ENCODE data around the gene KRT72.

Gene KRT72

GRCh38 chr12:52575948-52576347 is 25.3 kb downstream of the KRT72 start:
- no peak for DNase-seq (ENCODE audit: insufficient read length, low spot score)
- TF ChIP-seq POU2F2 (IDR thresholded peaks at IDR 0.05; ENCODE audit: low read depth, low read length) (no peak), TAF1 (IDR thresholded peaks at IDR 0.05; ENCODE audit: low read depth, low read length) (no peak), POLR2A (IDR thresholded peaks at IDR 0.05; ENCODE audit: low read depth, low read length) (no peak), POLR2AphosphoS5 (IDR thresholded peaks at IDR 0.05; ENCODE audit: low read depth, low read length) (no peak), PAX5 (IDR thresholded peaks at IDR 0.05; ENCODE audit: insufficient read depth, low read length, severe bottlenecking) (no peak), SPI1 (IDR thresholded peaks at IDR 0.05; ENCODE audit: low read depth, low read length) (no peak)
- FAIRE-seq = no peak

- FAIRE-seq = no peak
- DNase-seq (ENCODE audit: insufficient read length, low spot score) = no peak
- TF ChIP-seq POLR2A (IDR thresholded peaks at IDR 0.05; ENCODE audit: low read depth, low read length) (no peak), POLR2AphosphoS5 (IDR thresholded peaks at IDR 0.05; ENCODE audit: low read depth, low read length) (no peak), PAX5 (IDR thresholded peaks at IDR 0.05; ENCODE audit: insufficient read depth, low read length, severe bottlenecking) (no peak), TAF1 (IDR thresholded peaks at IDR 0.05; ENCODE audit: low read depth, low read length) (no peak), POU2F2 (IDR thresholded peaks at IDR 0.05; ENCODE audit: low read depth, low read length) (no peak), SPI1 (IDR thresholded peaks at IDR 0.05; ENCODE audit: low read depth, low read length) (no peak)
These were observed 26.0 kb downstream of the KRT72 start for GRCh38 chr12:52575256-52575655.

DNA sequence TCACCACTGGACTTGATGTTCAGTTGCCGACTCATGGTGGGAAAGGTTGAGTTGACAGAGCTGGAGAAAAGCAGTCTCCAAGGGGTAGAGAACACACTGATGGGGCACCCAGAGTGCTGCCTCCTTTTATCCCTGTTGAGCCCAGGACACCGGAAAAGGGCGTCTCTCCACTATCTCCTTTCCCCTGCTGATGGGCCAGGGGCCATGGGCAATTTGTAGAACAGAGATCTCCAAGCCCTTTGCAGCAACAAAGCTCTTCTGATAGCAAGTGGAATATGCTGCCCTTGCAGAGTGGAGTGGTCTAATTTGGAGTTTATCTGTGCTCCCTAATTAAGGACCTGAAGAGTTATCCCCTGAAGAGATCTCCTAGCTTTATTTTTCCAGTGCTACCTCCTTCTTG is 27.5 kb downstream of the KRT72 start, which contains the start of gene KRT74:
TSS of gene KRT74 (minus strand) at position 101 of the 400 bp plus-strand sequence. CDS start at position 35, 66 bp downstream.
- TF ChIP-seq POLR2AphosphoS5 (IDR thresholded peaks at IDR 0.05; ENCODE audit: low read depth, low read length) = no peak
- no peak for TF ChIP-seq SPI1 (IDR thresholded peaks at IDR 0.05; ENCODE audit: low read depth, low read length)
- TF ChIP-seq TAF1 (IDR thresholded peaks at IDR 0.05; ENCODE audit: low read depth, low read length) = no peak
- TF ChIP-seq PAX5 (IDR thresholded peaks at IDR 0.05; ENCODE audit: insufficient read depth, low read length, severe bottlenecking) = no peak
- no peak for TF ChIP-seq POU2F2 (IDR thresholded peaks at IDR 0.05; ENCODE audit: low read depth, low read length)
- TF ChIP-seq POLR2A (IDR thresholded peaks at IDR 0.05; ENCODE audit: low read depth, low read length) = no peak
- FAIRE-seq (no peak), DNase-seq (ENCODE audit: insufficient read length, low spot score) (no peak)

DNA sequence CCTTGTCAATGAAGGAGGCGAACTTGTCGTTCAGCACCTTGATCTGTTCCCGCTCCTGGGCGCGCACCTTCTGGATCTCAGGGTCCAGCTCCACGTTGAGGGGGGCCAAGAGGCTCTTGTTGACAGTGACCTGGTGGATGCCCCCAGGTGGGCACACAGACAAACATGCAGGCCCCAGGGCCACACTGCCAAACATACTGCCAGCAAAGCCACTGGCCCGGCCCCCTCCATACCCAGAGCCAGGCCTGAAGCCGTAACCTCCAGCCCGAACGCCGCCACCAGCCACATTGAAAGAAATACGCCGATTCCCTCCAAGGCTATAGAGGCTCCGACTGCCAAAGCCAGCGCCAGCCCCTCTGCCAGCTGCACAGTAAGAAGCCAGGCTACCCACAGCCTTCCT is 28.0 kb downstream of the KRT72 start:
- TF ChIP-seq PAX5 (IDR thresholded peaks at IDR 0.05; ENCODE audit: insufficient read depth, low read length, severe bottlenecking) (no peak), POLR2AphosphoS5 (IDR thresholded peaks at IDR 0.05; ENCODE audit: low read depth, low read length) (no peak), SPI1 (IDR thresholded peaks at IDR 0.05; ENCODE audit: low read depth, low read length) (no peak), POLR2A (IDR thresholded peaks at IDR 0.05; ENCODE audit: low read depth, low read length) (no peak), TAF1 (IDR thresholded peaks at IDR 0.05; ENCODE audit: low read depth, low read length) (no peak), POU2F2 (IDR thresholded peaks at IDR 0.05; ENCODE audit: low read depth, low read length) (no peak)
- no peak for DNase-seq (ENCODE audit: insufficient read length, low spot score)
- no peak for FAIRE-seq

- FAIRE-seq (no peak), DNase-seq (ENCODE audit: insufficient read length, low spot score) (no peak)
- no peak for TF ChIP-seq POU2F2 (IDR thresholded peaks at IDR 0.05; ENCODE audit: low read depth, low read length)
- TF ChIP-seq TAF1 (IDR thresholded peaks at IDR 0.05; ENCODE audit: low read depth, low read length) = no peak
- TF ChIP-seq PAX5 (IDR thresholded peaks at IDR 0.05; ENCODE audit: insufficient read depth, low read length, severe bottlenecking) = no peak
- TF ChIP-seq SPI1 (IDR thresholded peaks at IDR 0.05; ENCODE audit: low read depth, low read length) = no peak
- no peak for TF ChIP-seq POLR2A (IDR thresholded peaks at IDR 0.05; ENCODE audit: low read depth, low read length)
- TF ChIP-seq POLR2AphosphoS5 (IDR thresholded peaks at IDR 0.05; ENCODE audit: low read depth, low read length) = no peak
These were observed 30.8 kb downstream of the KRT72 start for GRCh38 chr12:52570511-52570910.

DNA sequence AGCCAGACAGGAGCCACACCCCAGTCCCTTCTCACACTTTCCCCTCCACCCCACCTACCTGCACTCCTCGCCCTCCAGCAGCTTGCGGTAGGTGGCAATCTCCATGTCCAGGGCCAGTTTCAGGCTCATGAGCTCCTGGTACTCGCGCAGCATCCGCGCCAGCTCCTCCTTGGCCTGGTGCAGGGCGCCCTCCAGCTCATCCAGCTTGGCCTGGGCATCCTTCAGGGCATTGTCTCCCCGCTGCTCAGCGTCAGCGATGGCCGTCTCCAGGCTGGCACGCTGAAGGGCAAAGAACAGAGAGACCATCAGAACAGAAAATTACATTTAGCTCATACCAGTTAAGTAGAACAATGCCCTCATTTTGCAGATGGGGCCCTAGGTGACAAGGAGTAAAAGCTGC is 33.2 kb downstream of the KRT72 start:
- DNase-seq (ENCODE audit: insufficient read length, low spot score) (no peak), FAIRE-seq (no peak)
- no peak for TF ChIP-seq POLR2AphosphoS5 (IDR thresholded peaks at IDR 0.05; ENCODE audit: low read depth, low read length)
- no peak for TF ChIP-seq TAF1 (IDR thresholded peaks at IDR 0.05; ENCODE audit: low read depth, low read length)
- no peak for TF ChIP-seq SPI1 (IDR thresholded peaks at IDR 0.05; ENCODE audit: low read depth, low read length)
- TF ChIP-seq PAX5 (IDR thresholded peaks at IDR 0.05; ENCODE audit: insufficient read depth, low read length, severe bottlenecking) = no peak
- no peak for TF ChIP-seq POU2F2 (IDR thresholded peaks at IDR 0.05; ENCODE audit: low read depth, low read length)
- TF ChIP-seq POLR2A (IDR thresholded peaks at IDR 0.05; ENCODE audit: low read depth, low read length) = no peak

DNA sequence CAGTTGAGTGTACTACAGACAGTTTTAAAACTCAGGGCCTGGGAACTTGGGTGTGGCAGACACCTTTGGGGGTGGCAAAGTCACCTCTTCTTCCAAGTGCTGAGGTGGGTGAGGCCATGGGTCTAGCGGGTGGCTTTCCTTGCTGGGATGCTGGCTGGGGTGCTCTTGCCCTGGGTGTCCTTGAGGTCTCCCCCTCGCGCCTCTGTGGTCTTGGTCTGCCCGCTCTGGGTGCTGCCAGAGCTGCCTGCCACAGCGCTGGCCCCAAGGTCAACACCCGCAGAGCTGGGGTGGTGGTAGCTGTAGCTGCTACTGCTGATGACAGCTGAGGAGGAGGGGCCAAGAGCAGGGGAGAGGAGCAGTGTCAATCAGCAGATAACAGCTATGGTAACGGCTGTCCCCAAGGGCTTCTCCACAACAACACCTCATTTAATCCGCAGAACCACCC is 34.4 kb downstream of the KRT72 start:
- no peak for TF ChIP-seq POLR2A (IDR thresholded peaks at IDR 0.05; ENCODE audit: low read depth, low read length)
- no peak for TF ChIP-seq POLR2AphosphoS5 (IDR thresholded peaks at IDR 0.05; ENCODE audit: low read depth, low read length)
- no peak for TF ChIP-seq POU2F2 (IDR thresholded peaks at IDR 0.05; ENCODE audit: low read depth, low read length)
- no peak for TF ChIP-seq TAF1 (IDR thresholded peaks at IDR 0.05; ENCODE audit: low read depth, low read length)
- TF ChIP-seq PAX5 (IDR thresholded peaks at IDR 0.05; ENCODE audit: insufficient read depth, low read length, severe bottlenecking) = no peak
- TF ChIP-seq SPI1 (IDR thresholded peaks at IDR 0.05; ENCODE audit: low read depth, low read length) = no peak
- no peak for FAIRE-seq
- no peak for DNase-seq (ENCODE audit: insufficient read length, low spot score)

DNA sequence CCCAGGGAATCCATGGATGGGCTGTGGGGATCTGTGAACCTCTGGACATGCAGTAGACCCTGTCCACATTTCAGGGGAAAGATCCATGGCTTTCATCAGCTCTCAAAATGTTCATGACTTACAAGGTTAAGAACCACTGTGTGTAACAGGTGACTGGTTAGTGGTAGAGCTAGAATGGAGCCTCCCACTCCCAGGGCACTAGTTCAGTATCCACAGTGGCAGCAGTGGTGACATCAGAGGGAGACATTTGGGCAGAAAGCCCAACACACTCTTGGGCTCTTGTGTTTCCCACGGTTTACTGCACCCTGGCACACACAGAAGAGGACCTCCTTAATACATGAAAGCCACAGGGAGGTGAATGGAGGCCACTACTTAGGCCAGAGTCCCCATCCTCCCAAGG is 36.7 kb downstream of the KRT72 start:
- no peak for DNase-seq (ENCODE audit: insufficient read length, low spot score)
- FAIRE-seq = no peak
- TF ChIP-seq PAX5 (IDR thresholded peaks at IDR 0.05; ENCODE audit: insufficient read depth, low read length, severe bottlenecking) (no peak), POU2F2 (IDR thresholded peaks at IDR 0.05; ENCODE audit: low read depth, low read length) (no peak)

GRCh38 chr12:52561880-52562449 is 39.3 kb downstream of the KRT72 start:
- FAIRE-seq (no peak), DNase-seq (ENCODE audit: insufficient read length, low spot score) (no peak)
- no peak for TF ChIP-seq POU2F2 (IDR thresholded peaks at IDR 0.05; ENCODE audit: low read depth, low read length)
- TF ChIP-seq POLR2AphosphoS5 (IDR thresholded peaks at IDR 0.05; ENCODE audit: low read depth, low read length) = no peak
- TF ChIP-seq SPI1 (IDR thresholded peaks at IDR 0.05; ENCODE audit: low read depth, low read length) = no peak
- no peak for TF ChIP-seq POLR2A (IDR thresholded peaks at IDR 0.05; ENCODE audit: low read depth, low read length)
- TF ChIP-seq PAX5 (IDR thresholded peaks at IDR 0.05; ENCODE audit: insufficient read depth, low read length, severe bottlenecking) = no peak
- TF ChIP-seq TAF1 (IDR thresholded peaks at IDR 0.05; ENCODE audit: low read depth, low read length) = no peak

- FAIRE-seq = no peak
- no peak for TF ChIP-seq TAF1 (IDR thresholded peaks at IDR 0.05; ENCODE audit: low read depth, low read length)
- TF ChIP-seq PAX5 (IDR thresholded peaks at IDR 0.05; ENCODE audit: insufficient read depth, low read length, severe bottlenecking) = no peak
- TF ChIP-seq POLR2A (IDR thresholded peaks at IDR 0.05; ENCODE audit: low read depth, low read length) = no peak
- TF ChIP-seq POLR2AphosphoS5 (IDR thresholded peaks at IDR 0.05; ENCODE audit: low read depth, low read length) = no peak
- no peak for TF ChIP-seq SPI1 (IDR thresholded peaks at IDR 0.05; ENCODE audit: low read depth, low read length)
- TF ChIP-seq POU2F2 (IDR thresholded peaks at IDR 0.05; ENCODE audit: low read depth, low read length) = no peak
- DNase-seq (ENCODE audit: insufficient read length, low spot score) = no peak
These were observed 41.3 kb downstream of the KRT72 start for GRCh38 chr12:52559979-52560378.

All from GM12891 (cell line).